Liver (tissue), 9 donors: ENCODE measurements around the gene CLDN12. TPM values are rescaled to one million over a fixed set of nuclear protein-coding genes. Genes with fewer than 3 reads are reported as not detected.

Experiments used
- DNase-seq: peaks from one replicate; pipeline ENCODE4 v3.0.0-alpha.2; 2017; ENCODE audit warnings: low spot score
- H3K27ac ChIP-seq, 2 donors: one replicate each; pipeline ENCODE4 v1.7.0; 2013; ENCODE audit warnings: inconsistent platforms in 2 of 2, low read length in 2 of 2, control low read depth in 1 of 2, low read depth in 1 of 2, mild to moderate bottlenecking in 1 of 2
- H3K27me3 ChIP-seq, 4 donors: one replicate each; pipeline versions ENCODE4 v1.6.1 to v1.7.0; 2013; ENCODE audit warnings: low read length in 3 of 4, inconsistent platforms in 1 of 4, mild to moderate bottlenecking in 1 of 4, moderate library complexity in 1 of 4; ENCODE audit not compliant: control insufficient read depth in 4 of 4, insufficient read depth in 4 of 4
- H3K36me3 ChIP-seq, 4 donors: one replicate each; pipeline versions ENCODE4 v1.6.1 to v1.7.0; 2013; ENCODE audit warnings: low read length in 3 of 4, mild to moderate bottlenecking in 3 of 4, low read depth in 1 of 4, moderate library complexity in 1 of 4; ENCODE audit not compliant: control insufficient read depth in 4 of 4, insufficient read depth in 3 of 4
- H3K4me1 ChIP-seq, 4 donors: one replicate each; pipeline versions ENCODE4 v1.6.1 to v1.7.0; 2013; ENCODE audit warnings: low read length in 3 of 4, mild to moderate bottlenecking in 3 of 4, moderate library complexity in 1 of 4; ENCODE audit not compliant: control insufficient read depth in 4 of 4, insufficient read depth in 4 of 4
- H3K4me3 ChIP-seq, 3 donors: one replicate each; pipeline versions ENCODE4 v1.6.1 to v1.7.0; 2013; ENCODE audit warnings: low read length in 3 of 3, control low read depth in 1 of 3, low read depth in 1 of 3, mild to moderate bottlenecking in 1 of 3
- H3K9ac ChIP-seq, 2 donors: one replicate each; pipeline ENCODE4 v1.7.0; 2013; ENCODE audit warnings: low read length in 2 of 2, mild to moderate bottlenecking in 2 of 2, moderate library complexity in 2 of 2, control low read depth in 1 of 2, low read depth in 1 of 2
- H3K9me3 ChIP-seq, 4 donors: one replicate each; pipeline versions ENCODE4 v1.6.1 to v1.7.0; 2013; ENCODE audit warnings: low read length in 3 of 4; ENCODE audit not compliant: control insufficient read depth in 4 of 4
- CTCF ChIP-seq: fragments of 150-350 bp; IDR thresholded peaks from 2 replicates; pipeline ENCODE4 v1.5.1; 2017; ENCODE audit warnings: improper control_type of control experiment, low read depth, low read length; ENCODE audit not compliant: missing input control
- EGR1 ChIP-seq, 2 donors: IDR thresholded peaks; 2 replicates each; pipeline ENCODE4 v1.6.1; 2016 to 2018; ENCODE audit warnings: antibody characterized with exemption in 2 of 2, low read depth in 2 of 2
- FOXA1 ChIP-seq: IDR thresholded peaks from 2 replicates; pipeline ENCODE4 v1.6.1; 2016; ENCODE audit warnings: antibody characterized with exemption
- FOXA2 ChIP-seq: IDR thresholded peaks from 2 replicates; pipeline ENCODE4 v1.6.1; 2016; ENCODE audit warnings: antibody characterized with exemption
- HNF4A ChIP-seq, 2 donors: conservative IDR thresholded peaks; 2 replicates each; pipeline ENCODE4 v1.6.1; 2016; ENCODE audit warnings: antibody characterized with exemption in 2 of 2, mild to moderate bottlenecking in 2 of 2
- HNF4G ChIP-seq: IDR thresholded peaks from 2 replicates; pipeline ENCODE4 v1.6.1; 2016; ENCODE audit warnings: antibody characterized with exemption
- JUND ChIP-seq, 2 donors: IDR thresholded peaks; 2 replicates each; pipeline ENCODE4 v1.6.1; 2016; ENCODE audit warnings: antibody characterized with exemption in 2 of 2
- NR2F2 ChIP-seq: IDR thresholded peaks from 2 replicates; pipeline ENCODE4 v1.6.1; 2016; ENCODE audit warnings: antibody characterized with exemption
- RAD21 ChIP-seq, 2 donors: IDR thresholded peaks; 2 replicates each; pipeline ENCODE4 v1.6.1; 2016; ENCODE audit warnings: antibody characterized with exemption in 2 of 2, mild to moderate bottlenecking in 2 of 2
- RXRA ChIP-seq, 2 donors: IDR thresholded peaks; 2 replicates each; pipeline ENCODE4 v1.6.1; 2017 to 2018; ENCODE audit warnings: antibody characterized with exemption in 2 of 2, mild to moderate bottlenecking in 1 of 2
- SP1 ChIP-seq: IDR thresholded peaks from 2 replicates; pipeline ENCODE4 v1.6.1; 2018; ENCODE audit warnings: antibody characterized with exemption, mild to moderate bottlenecking
- TAF1 ChIP-seq: conservative IDR thresholded peaks from 2 replicates; pipeline ENCODE4 v1.6.1; 2016; ENCODE audit warnings: antibody characterized with exemption, mild to moderate bottlenecking
- YY1 ChIP-seq: IDR thresholded peaks from 2 replicates; pipeline ENCODE4 v1.6.1; 2016; ENCODE audit warnings: antibody characterized with exemption, mild to moderate bottlenecking
- WGBS: extraction: QIAGEN DNeasy Blood & Tissue Kit; methylation state at CpG from one replicate; pipeline ENCODE4 v1.1.7; 2013; 5-methylcytosine and 5-hydroxymethylcytosine counted together
- polyA plus RNA-seq, 2 donors: library from polyadenylated mRNA; stranded (reverse) in 1 of 2; unstranded in 1 of 2; fragments of 200-250 nt in 1 of 2; fragments of >200 nt in 1 of 2; fragmentation: Nextera tagmentation in 1 of 2; extraction: Ambion mirVana in 1 of 2; gene quantifications; one replicate each; pipeline versions ENCODE4 v1.2.1 to v1.2.3, GENCODE V29; 2013 to 2015
- total RNA-seq, 2 donors: library from RNA; depleted of rRNA; stranded (reverse); fragments of >200 nt; gene quantifications; one replicate each; pipeline ENCODE4 v1.2.3, GENCODE V29; 2014
- TF ChIP-seq, protein P1 (sequence below): IDR thresholded peaks from 2 replicates; pipeline ENCODE4 v1.6.1; 2016; ENCODE audit warnings: antibody characterized with exemption
- TF ChIP-seq, protein P2 (sequence below): IDR thresholded peaks from 2 replicates; pipeline ENCODE4 v1.6.1; 2016; ENCODE audit warnings: antibody characterized with exemption, mild to moderate bottlenecking
- donor health status: healthy.
- donor health status: healthy.
- donor health status: healthy.
- donor health status: healthy.
- donor health status: healthy.

The CLDN12 gene
- total and polyA plus RNA-seq, 4 donors: 22.5 to 50.0 (median 23.7) TPM

DNA sequence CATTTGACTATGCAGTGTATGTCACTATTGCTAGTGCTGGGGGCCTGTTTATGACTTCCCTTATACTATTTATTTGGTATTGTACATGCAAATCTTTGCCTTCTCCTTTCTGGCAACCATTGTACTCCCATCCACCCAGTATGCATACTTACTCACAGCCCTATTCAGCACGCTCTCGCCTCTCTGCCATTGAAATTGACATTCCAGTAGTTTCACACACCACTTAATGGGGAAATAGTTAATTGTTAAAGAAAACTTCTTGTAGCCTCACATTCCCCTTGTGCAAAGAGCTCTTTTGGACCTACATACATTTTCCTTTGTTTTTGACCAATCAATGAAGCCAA is 9.9 kb downstream of the CLDN12 start:
- peaks cover 0 to 12% (median under 1%) of the 10 kb centered on the region in 4 donors for H3K36me3 ChIP-seq
- TF ChIP-seq RAD21 (IDR thresholded peaks at IDR 0.05) (no peak), YY1 (peak; percentile 20)
- no peaks in the 10 kb centered on the region for H3K27me3 ChIP-seq
- DNase-seq: no peak
- no peak overlapping the region for H3K27ac ChIP-seq
- H3K4me3 ChIP-seq: no peak overlapping the region
- H3K9ac ChIP-seq: no peak overlapping the region
- 98% methylated on average over 2 of the region's 2 CpGs for WGBS
- H3K4me1 ChIP-seq: peaks cover 1 to 38% (median 15%) of the 10 kb centered on the region in 4 donors
- no peaks in the 10 kb centered on the region for H3K9me3 ChIP-seq

- WGBS: 84% methylated on average over 6 of the region's 6 CpGs
- Histone ChIP-seq H3K4me1 (no peaks in the 10 kb centered on the region), H3K27ac (no peak overlapping the region)
Observed at GRCh38 chr7:90421651-90422050, 18.4 kb downstream of the CLDN12 start.

More at GRCh38 chr7:90421651-90422050, 18.4 kb downstream of the CLDN12 start:
- Histone ChIP-seq H3K9ac (no peak overlapping the region), H3K4me3 (no peak overlapping the region), H3K9me3 (no peaks in the 10 kb centered on the region), H3K27me3 (no peaks in the 10 kb centered on the region), H3K36me3 (peaks cover 0 to under 1% (median 0%) of the 10 kb centered on the region in 4 donors)
- no peak for DNase-seq
- TF ChIP-seq, protein P1, sequence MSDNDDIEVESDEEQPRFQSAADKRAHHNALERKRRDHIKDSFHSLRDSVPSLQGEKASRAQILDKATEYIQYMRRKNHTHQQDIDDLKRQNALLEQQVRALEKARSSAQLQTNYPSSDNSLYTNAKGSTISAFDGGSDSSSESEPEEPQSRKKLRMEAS: no peak
- no peak for TF ChIP-seq RXRA (IDR thresholded peaks at IDR 0.05)
- TF ChIP-seq EGR1 (IDR thresholded peaks at IDR 0.05; ENCODE audit: low read depth in 2 of 2): no peak
- TF ChIP-seq FOXA2: no peak
- TF ChIP-seq FOXA1: no peak
- no peak for TF ChIP-seq HNF4G
- no peak for TF ChIP-seq HNF4A (conservative IDR thresholded peaks at IDR 0.05)
- no peak for TF ChIP-seq TAF1
- no peak for TF ChIP-seq CTCF
- no peak for TF ChIP-seq SP1
- no peak for TF ChIP-seq NR2F2
- no peak for TF ChIP-seq JUND (IDR thresholded peaks at IDR 0.05)
- TF ChIP-seq, protein P2, sequence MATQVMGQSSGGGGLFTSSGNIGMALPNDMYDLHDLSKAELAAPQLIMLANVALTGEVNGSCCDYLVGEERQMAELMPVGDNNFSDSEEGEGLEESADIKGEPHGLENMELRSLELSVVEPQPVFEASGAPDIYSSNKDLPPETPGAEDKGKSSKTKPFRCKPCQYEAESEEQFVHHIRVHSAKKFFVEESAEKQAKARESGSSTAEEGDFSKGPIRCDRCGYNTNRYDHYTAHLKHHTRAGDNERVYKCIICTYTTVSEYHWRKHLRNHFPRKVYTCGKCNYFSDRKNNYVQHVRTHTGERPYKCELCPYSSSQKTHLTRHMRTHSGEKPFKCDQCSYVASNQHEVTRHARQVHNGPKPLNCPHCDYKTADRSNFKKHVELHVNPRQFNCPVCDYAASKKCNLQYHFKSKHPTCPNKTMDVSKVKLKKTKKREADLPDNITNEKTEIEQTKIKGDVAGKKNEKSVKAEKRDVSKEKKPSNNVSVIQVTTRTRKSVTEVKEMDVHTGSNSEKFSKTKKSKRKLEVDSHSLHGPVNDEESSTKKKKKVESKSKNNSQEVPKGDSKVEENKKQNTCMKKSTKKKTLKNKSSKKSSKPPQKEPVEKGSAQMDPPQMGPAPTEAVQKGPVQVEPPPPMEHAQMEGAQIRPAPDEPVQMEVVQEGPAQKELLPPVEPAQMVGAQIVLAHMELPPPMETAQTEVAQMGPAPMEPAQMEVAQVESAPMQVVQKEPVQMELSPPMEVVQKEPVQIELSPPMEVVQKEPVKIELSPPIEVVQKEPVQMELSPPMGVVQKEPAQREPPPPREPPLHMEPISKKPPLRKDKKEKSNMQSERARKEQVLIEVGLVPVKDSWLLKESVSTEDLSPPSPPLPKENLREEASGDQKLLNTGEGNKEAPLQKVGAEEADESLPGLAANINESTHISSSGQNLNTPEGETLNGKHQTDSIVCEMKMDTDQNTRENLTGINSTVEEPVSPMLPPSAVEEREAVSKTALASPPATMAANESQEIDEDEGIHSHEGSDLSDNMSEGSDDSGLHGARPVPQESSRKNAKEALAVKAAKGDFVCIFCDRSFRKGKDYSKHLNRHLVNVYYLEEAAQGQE: no peak
